Epidermal melanocyte (primary cell): ENCODE measurements around the gene C2orf42.
"Not testable (repeated sequence)": the region's sequence is repeated elsewhere in the genome, so short reads cannot be mapped to it uniquely, and the experiment has no call there.

Experiments used
- DNase-seq: peaks from one replicate; pipeline ENCODE4 v3.0.0; 2011; ENCODE audit warnings: low spot score; ENCODE audit not compliant: insufficient read length

C2orf42 gene

DNA sequence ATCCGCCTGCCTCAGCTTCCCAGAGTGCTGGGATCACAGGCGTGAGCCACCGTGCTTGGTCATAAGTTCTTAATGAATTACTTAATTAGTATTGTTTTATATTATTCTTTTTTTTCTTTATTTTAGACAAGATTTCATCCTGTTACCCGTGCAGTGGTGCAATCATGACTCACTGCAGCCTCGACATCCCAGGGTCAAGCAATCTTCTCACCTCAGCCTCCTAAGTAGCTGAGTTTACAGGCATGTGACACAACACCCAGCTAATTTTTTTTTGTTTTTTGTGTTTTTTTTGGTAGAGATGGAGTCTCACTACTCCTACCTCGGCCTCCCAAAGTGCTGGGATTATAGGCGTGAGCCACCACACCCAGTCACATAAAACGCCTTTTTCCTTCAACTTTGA, 17.3 kb downstream of the C2orf42 start:
- DNase-seq = no peak

DNA sequence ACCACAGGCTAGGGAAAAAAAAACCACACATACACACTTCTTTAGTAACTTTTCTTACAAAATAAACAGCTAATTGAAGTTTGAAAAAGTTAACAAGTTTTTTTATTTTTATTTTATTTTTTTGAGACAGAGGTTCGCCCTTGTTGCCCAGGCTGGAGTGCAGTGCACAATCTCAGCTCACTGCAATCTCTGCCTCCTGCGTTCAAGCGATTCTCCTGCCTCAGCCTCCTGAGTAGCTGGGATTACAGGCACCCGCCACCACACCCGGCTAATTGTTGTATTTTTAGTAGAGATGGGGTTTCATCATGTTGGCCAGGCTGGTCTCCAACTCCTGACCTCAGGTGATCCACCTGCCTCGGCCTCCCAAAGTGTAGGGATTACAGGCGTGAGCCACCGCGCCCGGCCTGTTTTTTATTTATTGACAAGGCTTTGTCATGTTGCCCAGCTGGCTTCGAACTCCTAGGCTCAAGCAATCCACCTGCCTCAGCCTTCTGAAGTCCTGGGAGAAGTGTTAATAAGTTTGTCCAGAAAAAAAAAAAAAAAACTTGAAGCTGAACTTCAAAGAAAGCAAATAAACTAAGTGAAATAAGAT, 21.1 kb downstream of the C2orf42 start:
- not testable (repeated sequence) for DNase-seq

DNA sequence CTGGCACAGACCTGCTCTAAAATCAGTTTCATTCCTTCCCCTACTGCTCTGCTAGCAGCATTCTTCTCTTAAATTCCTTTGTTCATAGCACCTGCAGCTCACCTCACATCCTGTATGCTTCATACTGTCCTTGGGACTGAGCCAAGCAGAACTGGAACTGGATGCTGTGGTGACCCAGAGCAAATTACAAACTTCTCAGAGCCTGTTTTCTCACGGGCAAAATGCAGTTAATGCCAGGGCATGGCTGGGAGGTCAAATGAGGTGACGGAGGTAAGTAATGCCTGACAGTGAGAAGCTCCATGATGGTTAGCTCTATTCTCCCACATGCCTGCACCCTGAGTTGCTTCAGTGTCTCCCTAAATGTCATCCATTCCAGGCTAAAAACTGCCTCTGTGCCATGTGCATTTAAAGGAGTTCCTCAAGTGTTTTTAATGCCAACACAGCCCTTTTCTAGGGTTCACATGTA, 29.7 kb downstream of the C2orf42 start:
- DNase-seq = no peak

DNA sequence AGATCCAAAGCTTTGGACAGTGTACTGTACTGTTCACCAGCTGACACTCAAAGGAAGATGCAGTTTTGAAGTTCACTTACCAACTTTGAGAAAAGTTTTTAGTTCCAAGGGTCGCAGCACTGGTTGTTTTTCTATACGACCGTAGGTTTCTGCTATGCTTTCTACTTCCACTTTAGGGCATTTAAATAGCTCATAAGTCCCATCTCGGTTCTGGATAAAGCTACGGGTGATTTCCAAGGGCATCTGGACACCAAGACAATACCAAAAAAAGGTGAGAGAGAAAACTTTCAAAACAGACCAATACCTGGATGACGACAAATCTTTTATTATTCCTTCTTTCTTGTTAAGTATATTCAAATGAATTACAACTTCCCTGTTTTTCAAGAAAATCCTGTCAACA, 30.3 kb downstream of the C2orf42 start:
- DNase-seq = no peak

DNA sequence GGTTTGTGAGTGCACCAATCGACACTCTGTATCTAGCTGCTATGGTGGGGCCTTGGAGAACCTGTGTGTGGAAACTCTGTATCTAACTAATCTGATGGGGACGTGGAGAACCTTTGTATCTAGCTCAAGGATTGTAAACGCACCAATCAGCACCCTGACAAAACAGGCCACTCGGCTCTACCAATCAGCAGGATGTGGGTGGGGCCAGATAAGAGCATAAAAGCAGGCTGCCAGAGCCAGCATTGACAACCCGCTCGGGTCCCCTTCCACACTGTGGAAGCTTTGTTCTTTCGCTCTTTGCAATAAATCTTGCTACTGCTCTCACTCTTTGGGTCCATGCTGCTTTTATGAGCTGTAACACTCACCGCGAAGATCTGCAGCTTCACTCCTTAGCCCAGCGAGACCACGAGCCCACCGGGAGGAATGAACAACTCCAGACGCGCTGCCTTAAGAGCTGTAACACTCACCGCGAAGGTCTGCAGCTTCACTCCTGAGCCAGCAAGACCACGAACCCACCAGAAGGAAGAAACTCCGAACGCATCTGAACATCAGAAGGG, 41.6 kb downstream of the C2orf42 start:
- DNase-seq = not testable (repeated sequence)

DNA sequence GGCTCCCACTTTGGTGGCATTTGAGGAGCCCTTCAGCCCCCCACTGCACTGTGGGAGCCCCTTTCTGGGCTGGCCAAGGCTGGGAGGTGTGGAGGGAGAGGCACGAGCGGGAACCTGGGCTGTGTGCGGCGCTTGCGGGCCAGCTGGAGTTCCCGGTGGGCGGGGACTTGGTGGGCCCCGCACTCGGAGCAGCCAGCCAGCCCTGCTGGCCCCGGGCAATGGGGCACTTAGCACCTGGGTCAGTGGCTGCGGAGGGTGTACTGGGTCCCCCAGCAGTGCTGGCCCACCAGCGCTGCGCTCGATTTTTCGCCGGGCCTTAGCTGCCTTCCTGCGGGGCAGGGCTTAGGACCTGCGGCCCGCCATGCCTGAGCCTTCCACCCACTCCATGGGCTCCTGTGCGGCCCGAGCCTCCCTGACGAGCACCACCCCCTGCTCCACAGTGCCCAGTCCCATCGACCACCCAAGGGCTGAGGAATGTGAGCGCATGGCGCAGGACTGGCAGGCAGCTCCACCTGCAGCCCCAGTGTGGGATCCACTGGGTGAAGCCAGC, 42.5 kb downstream of the C2orf42 start:
- not testable (repeated sequence) for DNase-seq

DNA sequence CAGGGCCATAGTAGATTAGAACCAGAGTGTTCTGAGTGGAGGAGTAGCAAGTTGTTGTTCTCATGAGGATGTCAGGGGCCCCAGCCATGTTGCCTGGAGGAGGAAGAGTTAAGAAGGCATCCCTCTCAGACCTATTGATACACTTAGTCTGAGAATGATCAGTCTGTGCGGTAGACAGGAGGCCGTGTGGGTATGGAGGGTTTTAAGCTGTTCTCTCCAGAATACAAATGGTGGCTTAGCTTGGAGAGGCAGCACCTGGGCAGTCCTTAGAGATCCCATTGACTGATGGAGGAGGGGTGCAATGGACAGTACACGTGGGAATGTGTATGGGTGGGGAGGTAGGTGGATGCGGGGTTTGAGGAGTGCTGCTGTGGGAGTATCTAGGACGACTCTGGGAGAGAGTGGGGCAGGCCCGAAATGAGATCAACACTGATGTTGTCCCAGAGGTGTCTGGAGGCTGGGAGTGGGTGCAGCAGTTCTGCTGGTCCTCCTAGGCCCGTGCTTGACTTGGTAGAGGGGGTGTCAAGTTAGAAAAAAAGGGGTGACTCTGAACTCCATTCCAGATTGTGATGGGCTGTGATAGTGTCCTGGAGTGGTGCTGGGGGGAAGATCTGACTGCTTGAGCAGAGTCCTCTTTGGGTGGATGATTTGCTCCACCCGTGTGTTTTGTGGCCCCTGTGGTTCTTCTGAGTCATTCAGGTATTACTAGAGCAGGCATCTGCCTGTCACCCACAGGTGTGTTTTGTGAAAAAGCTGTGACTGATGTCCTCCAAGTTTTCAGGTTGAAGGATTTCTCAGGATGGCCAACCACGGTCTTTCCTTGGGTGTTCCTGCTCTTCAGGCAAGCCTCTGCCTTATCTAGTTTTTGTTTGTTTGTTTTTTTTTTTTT, 44.7 kb downstream of the C2orf42 start:
- DNase-seq = no peak

DNA sequence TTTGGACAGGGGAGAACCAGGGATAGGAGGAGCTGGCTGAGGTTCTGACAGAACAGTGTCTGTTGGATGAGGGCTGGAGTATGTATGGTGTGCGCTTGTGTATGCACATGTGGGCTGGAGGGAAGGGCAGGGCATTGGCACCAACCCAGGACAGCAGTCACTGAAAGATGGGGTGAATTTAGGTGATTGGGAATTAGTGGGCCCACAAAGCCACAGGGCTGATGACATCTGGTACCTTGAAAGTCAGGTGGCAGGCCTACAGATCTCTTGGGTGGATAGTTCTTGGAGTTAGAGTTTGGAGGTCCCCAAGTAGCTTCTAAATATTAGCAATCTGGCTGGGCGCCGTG, 45.7 kb downstream of the C2orf42 start:
- DNase-seq = no peak

DNA sequence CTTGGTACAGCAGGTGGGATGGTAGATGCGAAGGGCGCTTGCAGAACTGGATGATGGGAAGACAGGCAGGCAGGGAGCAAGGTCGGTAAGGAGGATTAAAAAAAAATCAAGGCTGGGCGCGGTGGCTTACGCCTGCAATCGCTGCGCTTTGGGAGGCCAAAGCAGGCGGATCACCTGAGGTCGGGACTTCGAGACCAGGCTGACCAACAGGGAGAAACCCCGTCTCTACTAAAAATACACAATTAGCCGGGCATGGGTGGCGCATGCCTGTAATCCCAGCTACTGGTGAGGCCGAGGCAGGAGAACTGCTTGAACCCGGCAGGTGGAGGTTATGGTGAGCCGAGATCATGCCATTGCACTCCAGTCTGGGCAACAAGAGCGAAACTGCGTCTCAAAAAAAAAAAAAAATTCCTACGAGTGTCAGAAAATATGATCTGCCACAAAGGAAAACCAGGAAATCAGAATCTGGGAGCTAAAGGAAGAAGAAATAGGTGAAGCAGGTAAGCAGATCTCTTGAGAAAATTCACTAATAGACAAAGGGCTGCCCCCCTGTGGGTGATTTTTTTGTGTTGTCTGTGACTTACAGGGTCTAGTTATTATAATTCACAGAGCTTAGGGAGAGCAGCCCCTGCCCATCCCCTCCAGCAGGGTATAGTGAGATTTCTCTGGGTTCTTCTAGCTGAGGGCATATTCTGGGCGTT, 46.2 kb downstream of the C2orf42 start:
- no peak for DNase-seq

DNA sequence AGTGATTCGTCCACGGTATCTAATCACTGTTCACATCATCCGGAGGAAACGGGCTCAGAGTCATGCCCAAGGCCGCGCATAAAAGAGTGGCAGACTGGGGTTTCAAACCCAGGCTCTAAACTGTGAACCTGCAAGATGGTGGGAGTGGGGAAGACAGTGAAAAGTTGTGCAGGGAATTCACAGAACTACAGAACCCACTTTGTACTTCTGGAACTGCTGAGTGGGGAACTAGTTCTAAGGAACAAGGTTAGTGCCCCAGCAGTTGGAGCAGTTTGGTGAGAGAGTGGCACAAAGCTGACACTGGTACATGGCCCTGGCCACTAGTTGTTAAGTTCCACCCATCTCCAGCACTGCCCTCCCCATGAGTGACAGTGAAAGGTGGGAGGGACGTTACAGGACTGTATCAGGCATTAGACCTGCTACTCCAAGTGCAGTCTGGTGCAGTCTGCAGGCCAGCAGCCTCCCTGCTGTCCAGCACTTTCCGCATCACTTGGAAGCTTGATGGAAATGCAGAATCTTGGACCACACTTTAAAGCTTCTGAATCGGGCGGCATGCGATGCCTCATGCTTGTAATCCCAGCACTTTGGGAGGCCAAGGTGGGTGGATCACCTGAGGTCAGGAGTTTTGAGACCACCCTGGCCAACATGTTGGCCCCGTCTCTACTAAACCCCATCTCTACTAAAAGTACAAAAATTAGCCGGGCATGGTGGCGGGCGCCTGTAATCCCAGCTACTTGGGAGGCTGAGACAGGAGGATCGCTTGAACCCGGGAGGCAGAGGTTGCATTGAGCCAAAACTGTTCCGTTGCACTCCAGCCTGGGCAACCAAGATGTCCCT, 47.3 kb downstream of the C2orf42 start:
- DNase-seq = no peak

DNA sequence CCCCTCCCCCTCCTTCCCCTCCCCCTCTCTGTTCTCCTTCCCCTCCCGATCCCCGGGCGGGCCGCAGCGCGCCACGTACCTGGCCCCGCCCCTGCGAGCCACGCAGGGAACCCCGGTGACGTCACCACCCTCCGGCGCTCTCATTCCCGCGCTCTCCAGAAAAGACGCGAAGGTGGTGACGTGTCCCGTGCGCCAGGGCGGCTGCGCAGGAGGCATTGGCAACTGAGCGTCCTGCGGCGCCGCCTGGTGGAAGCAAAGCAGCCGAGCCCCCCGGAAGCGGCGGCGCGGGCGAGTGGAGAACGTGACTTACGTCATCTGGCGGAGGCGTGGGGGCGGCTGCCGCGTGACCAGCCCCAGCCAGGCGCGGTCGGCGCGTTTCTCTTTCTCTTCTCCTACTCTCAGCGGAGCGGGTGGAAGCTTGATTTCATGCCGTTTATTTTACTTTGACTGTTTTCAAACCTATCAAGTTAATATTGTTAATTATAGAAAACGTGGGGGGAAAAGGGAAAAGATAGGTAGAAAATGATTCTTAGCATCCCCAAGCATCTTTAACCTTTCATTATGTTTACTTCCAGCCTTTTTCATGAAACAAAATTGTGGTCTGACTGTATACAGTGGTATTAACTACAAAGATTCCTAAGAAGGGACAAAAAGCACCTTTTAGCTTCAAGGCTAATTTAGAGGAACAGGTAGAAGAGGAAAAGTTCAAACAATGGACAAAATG, 48.1 kb downstream of the C2orf42 start:
- peak; percentile 92 for DNase-seq

DNA sequence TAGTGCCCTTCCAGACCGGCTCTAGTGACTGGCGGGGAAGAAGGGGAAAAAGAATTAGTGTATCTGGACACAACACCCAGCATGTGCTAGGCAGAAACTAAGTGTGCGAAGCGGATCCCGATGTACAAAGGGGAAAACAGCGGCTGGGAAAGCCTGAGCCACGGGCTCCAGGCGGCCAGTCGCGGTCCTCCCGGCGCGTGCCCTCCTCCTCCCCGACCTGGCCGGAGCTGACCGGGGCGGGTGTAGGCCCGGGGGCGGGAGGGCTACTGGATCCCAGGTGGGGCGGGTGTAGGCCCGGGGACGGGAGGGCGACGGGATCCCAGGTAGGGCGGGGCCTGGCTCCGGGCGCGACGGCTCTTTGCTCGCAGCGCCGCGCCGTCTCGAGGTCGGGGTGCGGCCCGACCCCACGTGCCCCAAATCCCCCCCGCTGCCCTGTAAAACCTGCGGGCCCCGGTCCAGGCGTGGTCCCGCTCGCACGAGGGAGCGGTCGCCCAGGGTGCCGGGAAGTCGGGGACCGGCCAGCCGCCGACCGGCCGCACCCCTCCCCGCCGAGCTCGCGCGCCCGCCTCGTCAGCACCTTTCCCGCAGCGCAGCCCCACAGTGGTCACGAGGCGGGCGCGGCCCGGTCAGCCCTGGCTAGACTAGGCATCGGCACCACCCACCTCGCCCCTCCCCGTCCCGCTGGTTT, 48.8 kb downstream of the C2orf42 start:
- DNase-seq = no peak

DNA sequence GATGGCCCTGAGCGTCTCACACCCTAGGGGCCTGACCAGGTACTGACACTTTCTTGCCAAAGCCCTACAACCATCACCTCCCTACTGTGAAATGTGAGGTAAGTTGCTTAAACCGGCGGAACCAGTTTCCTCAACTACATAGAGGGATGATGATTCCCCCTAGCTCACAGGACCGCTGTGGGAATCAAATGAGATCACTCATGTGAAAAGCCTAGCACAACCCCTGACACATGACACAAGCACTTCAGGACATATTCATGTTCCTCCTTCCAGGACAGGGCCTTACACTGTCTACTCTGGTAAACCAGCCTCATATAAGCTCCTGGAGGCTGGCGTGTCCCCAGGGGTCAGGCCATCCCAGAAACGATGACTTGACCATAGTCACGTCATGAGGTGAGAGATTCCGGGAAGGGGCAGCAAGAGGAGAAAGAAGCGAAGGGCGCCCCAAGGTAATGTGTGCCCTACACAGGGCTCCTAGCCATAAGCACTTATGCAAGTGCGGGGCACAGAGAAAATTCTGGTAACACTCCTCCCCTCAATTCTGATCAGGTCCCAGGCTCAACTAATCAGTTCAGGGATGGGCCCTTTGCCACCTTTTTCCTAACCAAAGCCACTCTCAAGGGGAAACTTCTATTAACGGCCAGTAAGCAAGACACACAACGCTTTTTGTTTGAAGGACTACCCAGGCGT, 49.5 kb downstream of the C2orf42 start:
- no peak for DNase-seq

DNA sequence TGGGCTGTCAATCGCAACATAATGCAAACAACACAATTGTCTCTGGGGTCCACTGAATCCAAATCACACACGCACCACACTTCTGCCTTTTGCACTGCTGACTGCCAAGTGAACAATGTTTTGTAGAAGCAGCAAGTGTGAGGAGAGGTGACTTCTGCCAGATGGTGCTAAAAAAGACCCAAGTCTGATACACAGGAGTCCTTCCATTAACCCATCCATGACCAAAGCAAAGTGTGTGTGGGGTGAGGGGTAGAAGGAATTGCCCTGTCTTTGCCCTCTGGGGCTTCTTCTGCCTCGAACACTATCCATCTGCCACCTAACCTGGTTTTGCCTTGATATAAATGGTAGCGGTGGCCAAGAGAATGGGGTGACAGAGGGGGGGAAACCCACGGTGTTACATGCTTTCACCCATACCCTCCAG, 50.0 kb downstream of the C2orf42 start:
- DNase-seq = no peak

DNA sequence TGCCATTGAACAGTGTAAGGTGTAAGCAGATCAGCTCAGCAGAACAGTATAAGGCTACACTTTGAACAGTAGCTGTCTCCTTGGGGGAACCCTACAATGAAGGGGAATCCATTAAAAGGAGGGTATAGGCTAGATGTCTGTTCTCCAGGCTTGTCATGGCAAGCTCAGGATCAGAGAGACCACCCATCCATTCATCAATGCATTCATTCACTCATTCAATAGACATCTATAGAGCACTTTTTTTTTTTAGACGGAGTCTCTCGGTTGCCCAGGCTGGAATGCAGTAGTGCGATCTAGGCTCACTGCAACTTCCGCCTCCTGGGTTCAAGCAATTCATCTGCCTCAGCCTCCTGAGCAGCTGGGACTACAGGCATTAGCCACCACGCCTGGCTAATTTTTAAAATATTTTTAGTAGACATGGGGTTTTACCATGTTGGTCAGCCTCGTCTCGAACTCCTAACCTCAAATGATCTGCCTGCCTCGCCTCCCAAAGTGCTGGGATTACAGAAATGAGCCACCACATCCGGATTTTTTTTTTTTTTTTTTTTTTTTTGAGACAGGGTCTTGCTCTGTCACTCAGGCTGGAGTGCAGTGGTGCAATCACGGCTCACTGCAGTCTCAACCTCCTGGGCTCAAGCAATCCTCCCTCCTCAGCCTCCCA, 56.4 kb downstream of the C2orf42 start:
- DNase-seq = not testable (repeated sequence)

DNA sequence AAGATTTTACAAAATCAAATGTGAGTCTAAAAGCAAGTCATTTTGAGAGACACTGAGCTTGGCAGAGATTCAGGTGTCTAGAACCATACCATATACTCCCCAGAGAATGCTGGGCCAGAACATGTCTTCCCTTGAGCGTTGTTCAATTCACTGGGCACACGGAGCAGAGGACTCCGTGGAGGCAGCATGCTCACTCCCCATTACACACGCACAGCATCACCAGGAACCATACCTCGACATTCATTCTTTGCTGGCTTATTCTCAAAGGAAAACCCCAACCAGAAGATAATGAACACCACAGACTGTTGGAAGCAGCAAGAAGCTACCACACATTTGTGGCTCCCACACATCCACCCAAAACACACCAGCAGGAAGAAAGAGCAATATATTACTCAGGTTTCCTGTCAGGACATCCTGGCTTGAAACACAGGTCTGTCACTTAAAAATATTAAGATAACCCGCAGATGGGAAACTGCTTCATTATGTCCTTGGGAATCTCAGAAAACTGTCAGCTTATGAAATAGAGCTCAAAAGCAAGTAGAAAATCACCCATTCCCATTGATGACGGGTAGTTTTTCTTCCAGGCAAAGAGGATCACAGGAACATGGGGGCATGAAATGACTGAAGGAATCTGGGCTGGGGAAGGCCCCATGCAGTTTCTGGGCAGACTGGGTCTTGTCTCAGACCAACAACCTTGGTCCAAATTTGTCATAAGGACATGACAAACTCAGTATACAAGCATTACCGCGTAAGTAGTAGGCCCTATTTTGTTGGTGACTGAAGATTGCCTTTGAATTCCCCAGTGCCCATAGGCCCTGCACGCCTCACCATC, 57.1 kb downstream of the C2orf42 start:
- DNase-seq = no peak

DNA sequence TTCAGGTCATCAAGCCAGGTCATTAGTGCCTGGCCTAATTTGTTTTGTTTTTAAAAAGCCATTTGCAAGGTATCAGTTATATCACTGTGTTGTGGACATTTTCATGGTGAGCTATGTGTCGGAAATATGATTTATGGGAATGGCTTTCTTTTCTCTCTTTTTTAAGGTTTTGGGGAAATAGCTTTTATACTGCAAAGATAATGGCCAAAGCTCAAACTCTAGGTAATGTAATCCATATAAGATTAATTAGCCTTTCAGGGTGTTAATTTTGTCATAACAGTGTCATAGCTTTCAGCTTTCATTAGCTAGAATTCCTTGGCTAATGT, 57.7 kb downstream of the C2orf42 start:
- no peak for DNase-seq
